ENCODE measurements around the gene RPEL1. TPM values are rescaled to one million over a fixed set of nuclear protein-coding genes. Genes with fewer than 3 reads are reported as not detected.

RPEL1 gene
- total RNA-seq, 1 donor from 2014 or later: not detected

- Histone ChIP-seq H3K27me3 (no peaks in the 10 kb centered on the region), H3K9me3 (no peaks in the 10 kb centered on the region), H3K27ac (no peak overlapping the region), H3K36me3 (no peaks in the 10 kb centered on the region), H3K4me3 (no peak overlapping the region), H3K4me1 (no peaks in the 10 kb centered on the region)
- no peak for DNase-seq (ENCODE audit: extremely low spot score in 2 of 2)
- TF ChIP-seq POLR2AphosphoS5 (IDR thresholded peaks at IDR 0.05; ENCODE audit: insufficient read depth in 1 of 2, low read depth in 1 of 2) (no peak), CTCF (IDR thresholded peaks at IDR 0.05) (no peak), POLR2A (IDR thresholded peaks at IDR 0.05) (no peak)
- intact Hi-C loops (cut with DNase I): no loop called here
Observed at GRCh38 chr10:103238506-103239252, 7.0 kb upstream of the RPEL1 start.

DNA sequence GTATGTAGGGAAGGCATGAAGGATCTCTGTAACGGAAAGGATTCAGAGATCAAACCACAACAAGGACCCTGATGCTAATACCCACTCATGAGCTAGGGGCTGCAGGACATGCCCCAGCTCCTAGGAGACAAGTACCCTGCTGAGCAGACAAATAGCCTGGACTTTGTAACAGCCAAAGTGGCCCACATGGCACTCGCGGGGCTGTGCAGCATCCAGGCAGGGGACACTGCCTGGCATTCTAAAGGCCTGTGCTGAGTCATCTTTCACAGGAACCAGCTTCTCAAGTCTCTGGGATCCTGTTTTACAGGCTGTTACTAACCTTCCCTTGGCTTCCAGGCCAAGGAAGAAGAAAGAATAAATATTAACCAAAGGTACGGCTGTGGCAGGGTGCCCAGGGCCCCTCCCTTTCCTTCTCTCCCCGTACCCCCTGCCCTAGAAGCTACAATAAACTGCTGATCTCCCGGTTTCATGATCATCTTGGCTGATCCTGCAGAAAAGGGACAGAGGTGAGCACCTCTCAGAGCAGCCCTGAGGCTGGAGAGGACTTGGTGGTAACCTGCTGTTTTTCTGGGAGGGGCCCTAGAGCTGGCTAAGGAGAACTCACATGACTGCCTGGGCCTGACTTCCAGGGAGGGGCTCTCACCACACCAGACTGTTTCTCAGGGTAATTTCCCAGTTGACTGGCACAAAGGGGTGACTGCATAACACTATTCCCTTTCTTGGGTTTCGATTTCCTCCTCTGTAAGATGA lies 4.2 kb upstream of the RPEL1 start:
- intact Hi-C loops (cut with DNase I): loop anchor here (10.0 kb wide), 1 partner anchor 407 kb away; the partner anchor contains the start of gene CYP17A1

GRCh38 chr10:103244666-103245271 lies 918 bp upstream of the RPEL1 start:
- Histone ChIP-seq H3K27ac (no peak overlapping the region), H3K4me3 (no peak overlapping the region), H3K9me3 (no peaks in the 10 kb centered on the region), H3K4me1 (no peaks in the 10 kb centered on the region), H3K36me3 (no peaks in the 10 kb centered on the region), H3K27me3 (no peaks in the 10 kb centered on the region)
- intact Hi-C loops (cut with DNase I): loop anchor here (2.0 to 10.0 kb wide), 2 partner anchors 326 to 410 kb away; partner anchors contain the start of genes CNNM2 and CYP17A1
- no peak for DNase-seq (ENCODE audit: extremely low spot score in 2 of 2)
- peak; percentile 73 to 95 (median 83) for TF ChIP-seq CTCF (IDR thresholded peaks at IDR 0.05)
- TF ChIP-seq POLR2AphosphoS5 (IDR thresholded peaks at IDR 0.05; ENCODE audit: insufficient read depth in 1 of 2, low read depth in 1 of 2): peak in 1 of 2 donors; percentile 54
- no peak for TF ChIP-seq POLR2A (IDR thresholded peaks at IDR 0.05)

More for the DNA sequence above, 4.2 kb upstream of the RPEL1 start:
- Histone ChIP-seq H3K36me3 (no peaks in the 10 kb centered on the region), H3K4me3 (no peak overlapping the region), H3K27me3 (no peaks in the 10 kb centered on the region), H3K9me3 (no peaks in the 10 kb centered on the region), H3K27ac (peak overlapping the region; percentile 42), H3K4me1 (no peaks in the 10 kb centered on the region)
- no peak for DNase-seq (ENCODE audit: extremely low spot score in 2 of 2)
- TF ChIP-seq CTCF (IDR thresholded peaks at IDR 0.05) (no peak), POLR2AphosphoS5 (IDR thresholded peaks at IDR 0.05; ENCODE audit: insufficient read depth in 1 of 2, low read depth in 1 of 2) (peak; percentile 16 to 64), POLR2A (IDR thresholded peaks at IDR 0.05) (no peak)

GRCh38 chr10:103246324-103246723 lies 637 bp downstream of the RPEL1 start:
- Histone ChIP-seq H3K36me3 (no peaks in the 10 kb centered on the region), H3K27ac (no peak overlapping the region), H3K9me3 (no peaks in the 10 kb centered on the region), H3K4me1 (no peaks in the 10 kb centered on the region), H3K4me3 (no peak overlapping the region), H3K27me3 (no peaks in the 10 kb centered on the region)
- no peak for TF ChIP-seq POLR2A (IDR thresholded peaks at IDR 0.05)
- no peak for TF ChIP-seq CTCF (IDR thresholded peaks at IDR 0.05)
- no peak for TF ChIP-seq POLR2AphosphoS5 (IDR thresholded peaks at IDR 0.05; ENCODE audit: insufficient read depth in 1 of 2, low read depth in 1 of 2)
- no peak for DNase-seq (ENCODE audit: extremely low spot score in 2 of 2)
- intact Hi-C loops (cut with DNase I): loop anchor here (10.0 kb wide), 1 partner anchor 412 kb away; the partner anchor contains the start of gene CYP17A1

Data from vagina (tissue), 2 donors.